Panc1 (cell line): ENCODE results near the gene PCSK5. TPM values are rescaled to one million over a fixed set of nuclear protein-coding genes. Genes with fewer than 3 reads are reported as not detected.

Experiments
- ATAC-seq: fragments of 200-7000 bp; cut with Tn5 transposase; 2 replicates; pipeline ENCODE4 v1.9.1; 2020; ENCODE audit warnings: mild to moderate bottlenecking, moderate library complexity
- BruUV-seq: library from RNA; stranded (reverse); fragments of 400-500 nt; replicated peaks from 2 replicates; lab custom pipeline; 2021; lab: Mats Ljungman, UMichigan
- CTCF ChIA-PET: fragments of 300-600 bp; sonication (Branson Sonifier 250); formaldehyde crosslinking; loops from one replicate; lab custom pipeline; 2022; ENCODE audit warnings: antibody characterized with exemption; lab: Charles Lee
- POLR2A ChIA-PET: fragments of 300-600 bp; sonication (Branson Sonifier 250); formaldehyde crosslinking; loops from one replicate; lab custom pipeline; 2022; ENCODE audit warnings: antibody characterized with exemption; lab: Charles Lee
- DNase-seq: peaks from one replicate; pipeline ENCODE4 v3.0.0-alpha.2; 2010; ENCODE audit warnings: low read depth, low spot score
- H3K27ac ChIP-seq: 2 replicates; pipeline ENCODE4 v1.5.1; 2011; ENCODE audit warnings: mild to moderate bottlenecking, low read length, inconsistent platforms
- H3K27me3 ChIP-seq: fragments of 200-500 bp; sonication (Bioruptor generic); 2 replicates; pipeline ENCODE4 v1.6.0; 2014; ENCODE audit warnings: low read length, inconsistent platforms; ENCODE audit not compliant: control insufficient read depth, insufficient read depth
- H3K36me3 ChIP-seq: fragments of 200-500 bp; sonication (Bioruptor generic); 2 replicates; pipeline ENCODE4 v1.5.1; 2014; ENCODE audit warnings: inconsistent platforms, mild to moderate bottlenecking, low read length, moderate library complexity; ENCODE audit not compliant: control insufficient read depth, insufficient read depth
- H3K4me1 ChIP-seq: 2 replicates; pipeline ENCODE4 v1.5.1; 2011; ENCODE audit warnings: inconsistent platforms, mild to moderate bottlenecking, low read length, moderate library complexity; ENCODE audit not compliant: control insufficient read depth, insufficient read depth
- H3K4me3 ChIP-seq, 2 experiments: 2 replicates each; pipeline ENCODE4 v1.5.1; 2011 to 2012; ENCODE audit warnings: low read depth in 2 of 2, low read length in 2 of 2, mild to moderate bottlenecking in 2 of 2, inconsistent platforms in 1 of 2, moderate library complexity in 1 of 2
- H3K9me3 ChIP-seq: fragments of 200-500 bp; sonication (Bioruptor generic); 2 replicates; pipeline ENCODE4 v1.5.1; 2014; ENCODE audit warnings: low read depth, mild to moderate bottlenecking, inconsistent platforms, low read length, moderate library complexity; ENCODE audit not compliant: control insufficient read depth, insufficient read depth
- POLR2AphosphoS5 ChIP-seq: IDR thresholded peaks from 2 replicates; pipeline ENCODE4 v1.6.1; 2012; ENCODE audit warnings: mild to moderate bottlenecking, low read depth, low read length, moderate library complexity
- REST ChIP-seq, 2 experiments: IDR thresholded peaks; 2 replicates each; pipeline ENCODE4 v1.6.1; 2011 to 2012; ENCODE audit warnings: low read depth in 2 of 2, control low read depth in 1 of 2, low read length in 1 of 2, mild to moderate bottlenecking in 1 of 2, moderate library complexity in 1 of 2; ENCODE audit not compliant: insufficient read depth in 1 of 2
- SIN3A ChIP-seq: IDR thresholded peaks from 2 replicates; pipeline ENCODE4 v1.6.1; 2012; ENCODE audit warnings: low read depth, mild to moderate bottlenecking, low read length, moderate library complexity, borderline replicate concordance; ENCODE audit not compliant: insufficient read depth
- TCF7L2 ChIP-seq: IDR thresholded peaks from 2 replicates; pipeline ENCODE4 v1.6.1; 2011; ENCODE audit warnings: mild to moderate bottlenecking, low read depth, low read length, inconsistent platforms
- in situ Hi-C: cut with HindIII; loops from 2 replicates; pipeline ENCODE4 v1.10.0; 2016; ENCODE audit warnings: low sequenced_read_pairs, low pct_unique_long_range_greater_than_20kb
- intact Hi-C: fragments of 100-400 bp; cut with micrococcal nuclease; formaldehyde crosslinking; loops from one replicate; pipeline ENCODE4 v1.10.0; 2022; ENCODE audit not compliant: unreplicated experiment
- total RNA-seq: library from RNA; stranded (reverse); gene quantifications from one replicate; pipeline ENCODE4 v1.2.1, GENCODE V29; 2021; ENCODE audit not compliant: unreplicated experiment
- TF ChIP-seq, protein P1 (sequence below): fragments of 450-650 bp; IDR thresholded peaks from 2 replicates; pipeline ENCODE4 v1.5.1; 2017; ENCODE audit warnings: mild to moderate bottlenecking

PCSK5 gene
- total RNA-seq, 1 experiment from 2014 or later, result 0.21 TPM

GRCh38 chr9:76371901-76372300, 481.4 kb downstream of the PCSK5 start:
- TF ChIP-seq REST (IDR thresholded peaks at IDR 0.05; ENCODE audit: insufficient read depth in 1 of 2, low read depth in 2 of 2, low read length in 1 of 2) (no peak), SIN3A (no peak), POLR2AphosphoS5 (no peak), TCF7L2 (no peak)
- TF ChIP-seq, protein P1, sequence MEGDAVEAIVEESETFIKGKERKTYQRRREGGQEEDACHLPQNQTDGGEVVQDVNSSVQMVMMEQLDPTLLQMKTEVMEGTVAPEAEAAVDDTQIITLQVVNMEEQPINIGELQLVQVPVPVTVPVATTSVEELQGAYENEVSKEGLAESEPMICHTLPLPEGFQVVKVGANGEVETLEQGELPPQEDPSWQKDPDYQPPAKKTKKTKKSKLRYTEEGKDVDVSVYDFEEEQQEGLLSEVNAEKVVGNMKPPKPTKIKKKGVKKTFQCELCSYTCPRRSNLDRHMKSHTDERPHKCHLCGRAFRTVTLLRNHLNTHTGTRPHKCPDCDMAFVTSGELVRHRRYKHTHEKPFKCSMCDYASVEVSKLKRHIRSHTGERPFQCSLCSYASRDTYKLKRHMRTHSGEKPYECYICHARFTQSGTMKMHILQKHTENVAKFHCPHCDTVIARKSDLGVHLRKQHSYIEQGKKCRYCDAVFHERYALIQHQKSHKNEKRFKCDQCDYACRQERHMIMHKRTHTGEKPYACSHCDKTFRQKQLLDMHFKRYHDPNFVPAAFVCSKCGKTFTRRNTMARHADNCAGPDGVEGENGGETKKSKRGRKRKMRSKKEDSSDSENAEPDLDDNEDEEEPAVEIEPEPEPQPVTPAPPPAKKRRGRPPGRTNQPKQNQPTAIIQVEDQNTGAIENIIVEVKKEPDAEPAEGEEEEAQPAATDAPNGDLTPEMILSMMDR, result no peak
- H3K27ac ChIP-seq, result no peak overlapping the region
- no TSS peak for BruUV-seq
- no peaks in the 10 kb centered on the region; the same call in 1 of the 2 replicates for H3K4me1 ChIP-seq
- in situ Hi-C loops (no loop called here), intact Hi-C loops (no loop called here)
- no peak overlapping the region for H3K4me3 ChIP-seq
- H3K36me3 ChIP-seq, result no peaks in the 10 kb centered on the region
- no peak for ATAC-seq
- ChIA-PET CTCF (no interaction called here), POLR2A (interaction anchor here (0.8 kb wide), 1 partner anchor 55 kb away, joined by 6 read pairs; no protein-coding TSS in a partner anchor)
- H3K9me3 ChIP-seq, result no peaks in the 10 kb centered on the region
- no peak for DNase-seq
- H3K27me3 ChIP-seq, result no peaks in the 10 kb centered on the region

- in situ Hi-C loops, result no loop called here
Measured at GRCh38 chr9:76372336-76372735, 481.9 kb downstream of the PCSK5 start.

More at GRCh38 chr9:76372336-76372735, 481.9 kb downstream of the PCSK5 start:
- Histone ChIP-seq H3K4me3 (no peak overlapping the region), H3K27me3 (no peaks in the 10 kb centered on the region), H3K36me3 (no peaks in the 10 kb centered on the region), H3K27ac (no peak overlapping the region), H3K9me3 (no peaks in the 10 kb centered on the region), H3K4me1 (no peaks in the 10 kb centered on the region; the same call in 1 of the 2 replicates)
- POLR2A ChIA-PET, result interaction anchor here (0.8 kb wide), 1 partner anchor 55 kb away, joined by 6 read pairs; no protein-coding TSS in a partner anchor
- ATAC-seq (no peak), DNase-seq (no peak)
- no peak for TF ChIP-seq REST (IDR thresholded peaks at IDR 0.05; ENCODE audit: insufficient read depth in 1 of 2, low read depth in 2 of 2, low read length in 1 of 2)
- TF ChIP-seq, protein P1, result no peak
- TF ChIP-seq SIN3A, result no peak
- TF ChIP-seq POLR2AphosphoS5, result no peak
- TF ChIP-seq TCF7L2, result no peak
- intact Hi-C loops, result no loop called here
- CTCF ChIA-PET, result no interaction called here
- no TSS peak for BruUV-seq
